Esophagus muscularis mucosa (tissue), 4 donors: ENCODE results near the gene LPAR5.

ENCODE experiments used
- CTCF ChIP-seq, 3 experiments: fragments of 200-600 bp in 2 of 3; fragments of 450-650 bp in 1 of 3; sonication (generic) in 2 of 3; IDR thresholded peaks; one replicate each; pipeline ENCODE4 v1.5.1; 2017 to 2019; ENCODE audit warnings: antibody characterized with exemption in 3 of 3, mild to moderate bottlenecking in 2 of 3, moderate library complexity in 1 of 3
- EP300 ChIP-seq: sonication (generic); formaldehyde crosslinking; IDR thresholded peaks from one replicate; pipeline ENCODE4 v1.6.1; 2017; ENCODE audit warnings: antibody characterized with exemption
- POLR2A ChIP-seq: fragments of 450-650 bp; IDR thresholded peaks from one replicate; pipeline ENCODE4 v1.6.1; 2017; ENCODE audit warnings: antibody characterized with exemption, moderate library complexity, mild to moderate bottlenecking, low read depth
- POLR2AphosphoS5 ChIP-seq, 2 donors: sonication (generic); formaldehyde crosslinking; IDR thresholded peaks; one replicate each; pipeline ENCODE4 v1.6.1; 2017; ENCODE audit warnings: antibody characterized with exemption in 2 of 2

DNA sequence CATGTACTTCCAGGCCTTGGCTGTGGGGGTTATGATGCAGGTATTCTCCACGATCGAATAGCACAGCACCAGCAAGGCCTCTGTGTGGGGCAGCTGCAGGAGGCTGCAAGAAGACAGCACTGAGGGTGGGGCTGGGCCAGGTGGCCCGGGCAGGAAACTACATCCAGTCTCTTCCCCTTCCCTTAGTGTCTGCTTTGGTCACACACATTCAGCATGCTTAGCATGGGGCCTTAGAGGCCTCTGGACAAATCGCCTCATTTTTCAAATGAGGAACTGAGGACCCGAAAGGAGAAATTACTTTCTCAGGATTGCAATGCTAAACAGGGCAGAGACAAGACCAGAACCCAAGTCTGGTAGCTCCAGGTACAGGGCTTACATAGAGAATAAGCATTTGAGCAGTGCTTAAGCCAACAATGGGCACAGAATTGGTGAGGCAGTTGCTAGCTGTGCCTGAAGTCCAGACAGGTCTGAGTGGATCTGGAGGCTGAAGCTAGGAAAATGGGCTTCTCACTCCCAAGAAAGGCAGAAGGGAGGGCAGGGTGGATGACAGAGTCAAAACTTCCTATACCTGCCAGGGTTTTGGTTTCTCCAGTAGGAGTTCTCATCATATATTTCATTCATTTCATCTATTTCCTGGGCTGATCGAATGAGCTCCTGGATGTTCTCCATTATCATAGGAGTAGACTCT, 8.0 kb upstream of the LPAR5 start:
- no peak for TF ChIP-seq CTCF (IDR thresholded peaks at IDR 0.05)
- TF ChIP-seq POLR2A, result no peak
- TF ChIP-seq POLR2AphosphoS5 (IDR thresholded peaks at IDR 0.05), result no peak
- TF ChIP-seq EP300, result no peak
